Measurements from ENCODE around the gene SOS1. TPM values are rescaled to one million over a fixed set of nuclear protein-coding genes. Genes with fewer than 3 reads are reported as not detected.

Gene SOS1
- total and polyA plus RNA-seq, 2 of the 13 experiments (the other 11 are each of a cell fraction or from before 2014, with no cell fraction given): 20.8 to 60.4 TPM

DNA sequence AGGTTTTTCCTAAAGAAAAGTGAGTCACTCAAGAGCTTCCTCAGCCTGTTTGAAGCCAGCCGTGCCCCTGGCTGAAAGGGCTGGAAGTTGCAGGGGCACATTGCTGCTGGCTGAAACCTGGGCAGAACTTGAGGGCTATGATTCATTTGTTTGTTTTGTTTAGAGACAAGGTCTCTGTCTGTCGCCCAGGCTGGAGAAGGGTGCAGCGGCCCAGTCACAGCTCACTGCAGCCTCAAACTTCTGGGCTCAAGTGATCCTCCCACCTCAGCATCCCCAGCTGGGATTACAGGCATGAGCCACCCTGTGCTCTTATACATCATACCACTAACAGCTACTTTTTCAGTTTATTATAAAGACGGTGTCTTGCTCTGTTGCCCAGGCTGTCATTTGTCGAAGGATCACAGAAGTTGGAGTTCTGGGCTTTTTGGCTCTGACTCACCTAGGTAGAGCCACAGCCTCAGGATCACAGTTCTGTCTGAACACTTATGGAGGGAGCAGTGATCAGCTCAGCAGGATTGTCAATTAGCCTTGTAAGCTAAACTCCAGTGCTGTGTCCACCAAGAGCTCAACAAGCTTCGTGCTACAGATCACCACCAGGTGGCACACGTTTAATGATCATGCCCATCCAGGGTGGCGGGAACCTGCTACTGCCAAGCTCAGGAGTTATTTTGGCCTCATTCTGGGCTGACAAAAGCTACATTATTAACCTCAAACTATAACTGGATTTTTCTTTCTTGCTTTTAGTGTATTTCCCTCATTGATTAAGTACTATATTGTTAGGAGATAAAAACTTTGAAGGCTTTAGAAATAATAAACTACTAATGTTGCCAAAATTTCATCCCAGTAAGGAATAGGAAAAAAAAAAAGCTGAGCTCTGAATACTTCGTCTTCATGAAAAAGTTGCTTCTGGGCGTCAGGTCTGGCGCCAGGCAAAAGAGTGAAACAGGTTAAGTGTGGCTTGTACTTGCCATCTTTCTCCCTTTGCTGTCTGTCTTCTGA is 173.3 kb downstream of the SOS1 start (continued):
- TF ChIP-seq, protein P1, sequence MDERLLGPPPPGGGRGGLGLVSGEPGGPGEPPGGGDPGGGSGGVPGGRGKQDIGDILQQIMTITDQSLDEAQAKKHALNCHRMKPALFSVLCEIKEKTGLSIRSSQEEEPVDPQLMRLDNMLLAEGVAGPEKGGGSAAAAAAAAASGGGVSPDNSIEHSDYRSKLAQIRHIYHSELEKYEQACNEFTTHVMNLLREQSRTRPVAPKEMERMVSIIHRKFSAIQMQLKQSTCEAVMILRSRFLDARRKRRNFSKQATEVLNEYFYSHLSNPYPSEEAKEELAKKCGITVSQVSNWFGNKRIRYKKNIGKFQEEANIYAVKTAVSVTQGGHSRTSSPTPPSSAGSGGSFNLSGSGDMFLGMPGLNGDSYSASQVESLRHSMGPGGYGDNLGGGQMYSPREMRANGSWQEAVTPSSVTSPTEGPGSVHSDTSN (CRISPR knock-in tag; IDR thresholded peaks at IDR 0.05): no peak
- TF ChIP-seq CCDC6 (CRISPR knock-in tag; IDR thresholded peaks at IDR 0.05) (no peak), ZNF558 (CRISPR knock-in tag; IDR thresholded peaks at IDR 0.05; ENCODE audit: borderline replicate concordance) (no peak), ZNF605 (CRISPR knock-in tag; IDR thresholded peaks at IDR 0.05) (peak; percentile 39; the same call in 1 of the 2 replicates), ZNF547 (CRISPR knock-in tag; IDR thresholded peaks at IDR 0.05) (0 out of 2 replicates have a peak, but pooled peaks have one; percentile 46), ATF5 (CRISPR knock-in tag; IDR thresholded peaks at IDR 0.05; ENCODE audit: low read depth) (no peak), DNMT1 (CRISPR knock-in tag; IDR thresholded peaks at IDR 0.05) (no peak), ZNF263 (CRISPR knock-in tag; IDR thresholded peaks at IDR 0.05) (0 out of 2 replicates have a peak, but pooled peaks have one; percentile 54), ZNF207 (IDR thresholded peaks at IDR 0.05; ENCODE audit: borderline replicate concordance) (no peak), ZGPAT (CRISPR knock-in tag; IDR thresholded peaks at IDR 0.05) (peak; percentile 27; the same call in 1 of the 2 replicates)
- TF ChIP-seq, protein P2, sequence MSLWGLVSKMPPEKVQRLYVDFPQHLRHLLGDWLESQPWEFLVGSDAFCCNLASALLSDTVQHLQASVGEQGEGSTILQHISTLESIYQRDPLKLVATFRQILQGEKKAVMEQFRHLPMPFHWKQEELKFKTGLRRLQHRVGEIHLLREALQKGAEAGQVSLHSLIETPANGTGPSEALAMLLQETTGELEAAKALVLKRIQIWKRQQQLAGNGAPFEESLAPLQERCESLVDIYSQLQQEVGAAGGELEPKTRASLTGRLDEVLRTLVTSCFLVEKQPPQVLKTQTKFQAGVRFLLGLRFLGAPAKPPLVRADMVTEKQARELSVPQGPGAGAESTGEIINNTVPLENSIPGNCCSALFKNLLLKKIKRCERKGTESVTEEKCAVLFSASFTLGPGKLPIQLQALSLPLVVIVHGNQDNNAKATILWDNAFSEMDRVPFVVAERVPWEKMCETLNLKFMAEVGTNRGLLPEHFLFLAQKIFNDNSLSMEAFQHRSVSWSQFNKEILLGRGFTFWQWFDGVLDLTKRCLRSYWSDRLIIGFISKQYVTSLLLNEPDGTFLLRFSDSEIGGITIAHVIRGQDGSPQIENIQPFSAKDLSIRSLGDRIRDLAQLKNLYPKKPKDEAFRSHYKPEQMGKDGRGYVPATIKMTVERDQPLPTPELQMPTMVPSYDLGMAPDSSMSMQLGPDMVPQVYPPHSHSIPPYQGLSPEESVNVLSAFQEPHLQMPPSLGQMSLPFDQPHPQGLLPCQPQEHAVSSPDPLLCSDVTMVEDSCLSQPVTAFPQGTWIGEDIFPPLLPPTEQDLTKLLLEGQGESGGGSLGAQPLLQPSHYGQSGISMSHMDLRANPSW (CRISPR knock-in tag; IDR thresholded peaks at IDR 0.05; ENCODE audit: borderline replicate concordance): 0 out of 2 replicates have a peak, but pooled peaks have one; percentile 64
- TF ChIP-seq, protein P3, sequence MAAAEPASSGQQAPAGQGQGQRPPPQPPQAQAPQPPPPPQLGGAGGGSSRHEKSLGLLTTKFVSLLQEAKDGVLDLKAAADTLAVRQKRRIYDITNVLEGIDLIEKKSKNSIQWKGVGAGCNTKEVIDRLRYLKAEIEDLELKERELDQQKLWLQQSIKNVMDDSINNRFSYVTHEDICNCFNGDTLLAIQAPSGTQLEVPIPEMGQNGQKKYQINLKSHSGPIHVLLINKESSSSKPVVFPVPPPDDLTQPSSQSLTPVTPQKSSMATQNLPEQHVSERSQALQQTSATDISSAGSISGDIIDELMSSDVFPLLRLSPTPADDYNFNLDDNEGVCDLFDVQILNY (CRISPR knock-in tag; conservative IDR thresholded peaks at IDR 0.05): peak; percentile 90
- TF ChIP-seq, protein P4, sequence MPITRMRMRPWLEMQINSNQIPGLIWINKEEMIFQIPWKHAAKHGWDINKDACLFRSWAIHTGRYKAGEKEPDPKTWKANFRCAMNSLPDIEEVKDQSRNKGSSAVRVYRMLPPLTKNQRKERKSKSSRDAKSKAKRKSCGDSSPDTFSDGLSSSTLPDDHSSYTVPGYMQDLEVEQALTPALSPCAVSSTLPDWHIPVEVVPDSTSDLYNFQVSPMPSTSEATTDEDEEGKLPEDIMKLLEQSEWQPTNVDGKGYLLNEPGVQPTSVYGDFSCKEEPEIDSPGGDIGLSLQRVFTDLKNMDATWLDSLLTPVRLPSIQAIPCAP (CRISPR knock-in tag; IDR thresholded peaks at IDR 0.05; ENCODE audit: low read depth): no peak
- TF ChIP-seq, protein P5, sequence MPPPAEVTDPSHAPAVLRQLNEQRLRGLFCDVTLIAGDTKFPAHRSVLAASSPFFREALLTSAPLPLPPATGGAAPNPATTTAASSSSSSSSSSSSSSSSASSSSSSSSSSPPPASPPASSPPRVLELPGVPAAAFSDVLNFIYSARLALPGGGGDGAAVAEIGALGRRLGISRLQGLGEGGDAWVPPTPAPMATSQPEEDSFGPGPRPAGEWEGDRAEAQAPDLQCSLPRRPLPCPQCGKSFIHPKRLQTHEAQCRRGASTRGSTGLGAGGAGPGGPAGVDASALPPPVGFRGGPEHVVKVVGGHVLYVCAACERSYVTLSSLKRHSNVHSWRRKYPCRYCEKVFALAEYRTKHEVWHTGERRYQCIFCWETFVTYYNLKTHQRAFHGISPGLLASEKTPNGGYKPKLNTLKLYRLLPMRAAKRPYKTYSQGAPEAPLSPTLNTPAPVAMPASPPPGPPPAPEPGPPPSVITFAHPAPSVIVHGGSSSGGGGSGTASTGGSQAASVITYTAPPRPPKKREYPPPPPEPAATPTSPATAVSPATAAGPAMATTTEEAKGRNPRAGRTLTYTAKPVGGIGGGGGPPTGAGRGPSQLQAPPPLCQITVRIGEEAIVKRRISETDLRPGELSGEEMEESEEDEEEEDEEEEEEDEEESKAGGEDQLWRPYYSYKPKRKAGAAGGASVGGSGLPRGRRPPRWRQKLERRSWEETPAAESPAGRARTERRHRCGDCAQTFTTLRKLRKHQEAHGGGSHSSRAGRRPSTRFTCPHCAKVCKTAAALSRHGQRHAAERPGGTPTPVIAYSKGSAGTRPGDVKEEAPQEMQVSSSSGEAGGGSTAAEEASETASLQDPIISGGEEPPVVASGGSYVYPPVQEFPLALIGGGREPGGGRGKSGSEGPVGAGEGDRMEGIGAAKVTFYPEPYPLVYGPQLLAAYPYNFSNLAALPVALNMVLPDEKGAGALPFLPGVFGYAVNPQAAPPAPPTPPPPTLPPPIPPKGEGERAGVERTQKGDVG (CRISPR knock-in tag; IDR thresholded peaks at IDR 0.05; ENCODE audit: borderline replicate concordance): no peak

Measured in HepG2 (cell line).